HG03571 (cell line): ENCODE data around the gene GYG1.
A peak's percentile ranks its signal among the peaks of the same experiment; 100 is the strongest.

Source experiments
- ATAC-seq: cut with Tn5 transposase; IDR thresholded peaks from one replicate; pipeline ENCODE4 v1.9.1; 2021; ENCODE audit not compliant: unreplicated experiment

The GYG1 gene

DNA sequence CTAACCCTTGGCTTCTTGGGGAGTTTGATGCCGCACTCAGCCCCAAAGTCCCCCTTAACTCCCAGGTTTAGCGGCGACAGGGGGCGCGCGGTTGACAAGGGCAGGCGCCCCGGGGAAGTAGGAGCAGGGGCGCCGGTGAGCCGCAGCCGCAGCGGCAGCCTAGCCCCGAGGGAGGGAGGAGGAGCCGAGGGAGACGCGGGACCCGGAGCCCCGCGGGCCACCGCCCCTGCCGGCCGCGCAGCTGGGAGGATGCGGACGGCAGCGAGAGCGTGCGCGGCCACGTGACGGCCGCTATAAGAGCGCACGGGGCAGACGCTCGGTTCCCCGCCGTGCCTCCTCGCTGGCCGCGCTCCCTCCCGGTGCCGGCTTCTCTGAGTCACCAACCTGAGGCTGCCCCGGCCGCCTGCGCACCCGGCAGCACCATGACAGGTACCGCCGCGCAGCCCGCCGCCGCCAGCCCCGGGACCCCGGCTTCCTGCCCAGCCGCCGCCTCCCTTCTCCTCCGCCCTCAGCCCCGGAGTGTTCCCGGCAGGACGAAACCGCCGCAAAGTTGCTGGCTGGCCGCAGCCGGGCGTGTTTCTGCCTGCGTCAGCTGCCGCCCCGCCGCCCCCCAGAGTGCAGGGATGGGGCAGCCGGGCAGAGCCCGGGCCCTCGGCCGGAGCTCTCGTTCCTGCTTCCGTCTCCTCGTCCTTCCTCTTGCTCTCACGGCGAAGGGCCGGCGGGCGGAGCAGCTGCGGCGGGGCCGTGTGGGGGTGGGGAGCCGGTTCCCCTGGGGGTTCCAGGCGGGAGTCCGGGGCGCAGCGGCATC, at the start of gene GYG1:
Gene GYG1 (plus strand): TSS at position 322 of the 808 bp plus-strand sequence. CDS start 101 bp downstream, at position 423.
- ATAC-seq: peak; percentile 89

DNA sequence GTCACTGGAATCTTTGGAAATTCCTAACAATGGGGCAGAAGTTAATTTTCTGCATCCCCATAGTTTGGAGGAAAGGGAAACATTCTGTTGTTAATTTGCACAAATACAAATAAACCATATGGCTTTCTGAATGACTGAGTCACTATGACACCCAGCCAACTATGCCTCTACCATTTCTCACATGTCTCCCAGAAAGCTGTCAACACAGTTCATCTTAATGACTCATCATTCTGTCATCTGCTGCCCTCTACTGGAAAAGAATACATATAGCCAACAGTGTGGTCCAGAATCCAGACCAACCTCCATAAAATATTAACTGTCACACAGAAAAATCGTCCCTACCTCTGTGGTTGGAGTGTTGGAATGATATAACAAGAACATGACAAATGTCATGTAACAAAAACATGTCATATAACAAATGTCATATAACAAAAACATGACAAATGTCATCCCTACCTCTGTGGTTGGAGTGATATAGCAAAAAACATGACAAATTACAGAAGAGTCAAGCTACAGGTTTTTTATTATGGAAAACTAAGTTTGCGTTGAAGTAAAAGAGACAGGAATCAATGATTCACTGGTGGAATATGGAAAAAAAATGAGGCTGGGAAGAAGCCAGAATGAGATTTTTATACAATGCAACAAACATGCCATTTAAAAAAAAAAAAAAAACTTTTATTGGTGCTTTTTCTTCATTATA, 47.7 kb upstream of the GYG1 start:
- ATAC-seq: peak; percentile 93

DNA sequence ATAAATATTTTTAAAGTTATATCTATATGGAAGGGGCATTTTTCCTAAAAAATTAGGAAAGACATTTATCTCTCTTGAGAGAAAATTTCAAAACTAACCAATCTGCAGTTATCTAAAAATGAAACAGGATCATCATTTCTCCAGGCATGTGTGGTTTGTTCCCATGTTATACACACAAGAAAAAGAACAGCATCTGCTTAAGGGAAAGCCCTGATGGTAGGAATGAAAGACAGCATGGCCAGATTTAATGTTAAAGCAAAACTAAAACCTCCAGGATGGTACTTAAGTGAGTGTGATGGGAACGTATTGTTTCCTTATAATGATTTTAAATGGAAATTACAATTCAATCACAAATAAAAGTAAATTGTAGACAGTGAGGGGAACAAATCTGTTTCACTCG, 46.2 kb upstream of the GYG1 start:
- ATAC-seq: no peak

DNA sequence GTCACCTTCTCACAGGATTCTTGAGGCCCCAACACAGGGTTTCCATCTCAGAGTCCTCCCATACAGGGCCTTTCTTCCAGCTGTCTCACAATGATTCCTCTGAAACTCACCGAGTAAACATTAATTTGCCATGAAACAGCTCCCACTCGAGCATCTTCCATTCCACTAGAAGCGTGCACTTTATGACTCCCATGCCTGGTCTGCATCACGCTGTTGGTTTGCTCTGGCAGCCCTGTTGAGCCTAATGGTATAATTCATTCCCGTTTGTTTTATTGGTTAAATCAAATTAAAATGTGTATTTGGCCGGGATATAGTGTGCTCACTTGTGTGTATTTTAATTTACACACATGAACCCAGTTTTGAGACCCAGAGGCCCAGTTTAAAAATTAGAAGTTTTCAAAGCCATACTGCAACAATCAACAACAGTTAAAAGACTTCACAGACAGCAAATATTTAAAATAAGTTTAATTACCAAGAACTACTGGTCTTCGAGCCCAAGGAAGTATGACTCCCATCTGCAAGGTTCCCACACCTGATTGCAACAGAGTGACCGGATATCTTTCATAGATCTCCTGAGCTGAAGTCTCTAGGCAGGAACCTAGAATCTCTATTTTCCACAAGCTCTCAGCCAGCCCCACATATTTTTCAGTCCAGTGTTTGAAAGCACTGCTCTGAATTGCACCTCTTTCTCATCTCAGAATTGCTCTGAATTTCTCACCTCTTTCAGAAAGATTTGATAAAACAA, 42.3 kb upstream of the GYG1 start:
- no peak for ATAC-seq

DNA sequence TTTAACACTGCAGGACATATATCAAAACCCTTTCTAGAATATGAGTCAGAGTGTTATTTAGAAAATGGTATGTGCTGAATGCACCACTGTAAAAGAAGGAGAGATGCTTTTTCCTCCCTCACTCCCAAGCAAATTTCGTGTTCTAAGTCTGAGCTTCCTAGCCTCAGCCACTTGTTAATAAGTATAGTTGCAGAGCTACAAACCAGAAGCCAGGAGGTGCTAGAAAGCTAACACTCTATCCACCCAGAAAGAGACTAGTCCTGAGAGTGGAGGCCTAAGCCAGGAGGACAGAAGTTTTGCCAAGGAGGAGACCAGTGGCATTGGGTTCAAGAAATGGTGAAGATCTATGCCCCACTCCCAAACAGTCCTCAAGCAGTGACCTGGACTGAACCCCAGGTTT, 40.5 kb upstream of the GYG1 start:
- ATAC-seq: no peak

DNA sequence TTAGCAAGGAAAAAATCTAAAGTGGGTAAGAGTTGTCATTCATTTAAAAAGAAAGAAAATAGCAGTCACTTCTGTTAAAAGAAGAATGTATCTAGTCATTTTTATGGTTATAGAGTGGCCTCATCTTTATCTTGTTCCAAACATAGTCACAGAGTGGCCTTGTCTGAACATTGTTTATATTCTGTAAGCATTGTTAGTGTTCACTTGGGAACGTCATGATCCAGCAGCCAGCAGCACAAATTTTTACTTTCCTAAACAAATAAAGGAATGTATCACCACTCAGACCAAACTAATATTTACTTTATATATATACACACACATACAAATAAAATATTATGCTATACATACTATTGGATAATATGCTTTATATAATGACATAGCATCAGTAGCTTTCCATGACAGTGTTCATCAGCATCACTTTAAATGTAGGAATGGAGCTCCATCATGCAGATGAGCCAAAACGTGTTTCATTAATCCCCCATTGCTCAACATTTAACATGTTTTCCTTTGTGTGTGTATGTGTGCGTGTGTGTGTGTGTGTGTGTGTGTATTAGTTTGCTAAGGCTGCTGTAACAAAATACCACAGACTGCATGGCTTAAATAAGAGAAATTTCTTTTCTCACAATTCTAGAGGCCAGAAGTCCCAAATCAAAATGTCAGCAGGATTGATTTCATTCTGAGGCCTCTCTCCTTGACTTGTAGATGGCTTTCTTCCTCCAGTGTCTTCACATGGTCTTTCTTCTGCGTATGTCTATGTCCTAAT, 39.6 kb upstream of the GYG1 start:
- no peak for ATAC-seq

DNA sequence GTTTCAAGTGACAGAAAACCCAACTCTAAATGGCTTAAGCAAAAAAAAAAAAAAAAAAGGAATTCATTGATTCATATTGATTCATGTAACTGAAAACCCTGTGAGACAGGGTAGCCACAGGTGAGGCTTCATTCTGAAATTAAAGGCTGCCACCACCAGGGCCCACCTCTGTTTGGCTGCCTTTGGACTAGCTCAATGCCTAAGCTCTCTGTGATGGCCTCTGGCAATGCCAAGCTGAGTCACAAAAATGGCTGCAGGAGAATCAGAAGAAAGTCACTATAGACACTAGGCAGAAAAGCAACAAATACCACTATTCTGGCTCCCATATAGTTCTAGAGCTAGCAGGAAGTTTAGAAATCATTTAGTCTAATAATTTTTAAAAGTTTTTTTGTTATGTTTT, 38.2 kb upstream of the GYG1 start:
- ATAC-seq: no peak

DNA sequence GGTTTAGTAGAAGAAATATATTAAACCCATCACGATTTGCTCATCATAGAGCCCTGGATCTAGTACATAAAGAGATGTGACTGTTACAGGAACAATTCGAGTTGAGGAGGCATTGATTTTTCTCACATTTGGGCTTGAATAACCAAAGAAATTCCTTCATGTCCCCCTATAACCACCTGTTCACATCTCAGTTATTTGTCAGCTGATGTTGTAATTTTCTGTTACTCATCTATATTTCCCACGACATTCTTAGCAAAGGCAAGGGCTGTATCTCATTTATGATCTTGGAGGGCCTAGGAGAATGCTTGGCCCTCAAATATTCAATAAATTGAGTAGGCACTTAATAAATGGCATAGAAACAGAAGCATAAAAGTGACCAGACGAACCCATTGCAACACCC, 36.4 kb upstream of the GYG1 start:
- no peak for ATAC-seq

DNA sequence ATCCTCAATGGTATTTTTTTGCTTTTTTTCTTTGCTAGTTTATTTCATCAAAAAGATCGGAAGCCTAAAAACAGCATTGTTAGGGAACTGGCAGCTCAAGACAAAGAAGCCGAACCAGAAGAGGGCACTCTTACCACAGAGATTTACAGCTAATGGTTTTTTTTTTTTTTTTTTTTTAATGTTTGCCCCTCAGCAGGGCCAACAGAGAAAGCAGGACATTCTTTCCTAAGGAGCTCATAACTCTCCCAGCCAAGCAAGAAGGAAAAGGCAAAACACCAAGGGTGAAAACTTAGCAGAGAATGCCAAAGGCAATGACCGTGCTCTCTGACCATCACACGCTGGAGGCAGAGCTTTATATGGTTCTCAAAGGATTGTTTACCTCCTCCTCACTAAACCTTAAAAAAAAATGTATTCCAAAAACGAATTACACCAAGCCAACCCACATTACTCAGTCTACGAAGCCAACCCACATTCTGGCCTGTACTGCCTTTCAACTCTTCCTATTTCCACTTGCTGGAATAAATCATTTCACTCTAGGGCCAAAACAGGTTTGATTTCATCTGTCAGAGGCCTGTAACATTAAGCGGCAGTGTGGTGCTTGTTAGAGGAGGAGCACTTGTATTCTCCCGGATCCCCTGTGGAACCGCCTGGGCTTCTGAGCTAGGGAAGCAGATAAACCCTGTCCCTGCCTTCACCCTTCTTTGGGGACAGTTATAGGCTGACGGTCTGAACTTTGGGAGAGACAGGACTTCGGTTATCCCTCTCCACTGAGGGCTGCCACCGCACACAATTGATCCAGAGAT, 35.6 kb upstream of the GYG1 start:
- no peak for ATAC-seq

DNA sequence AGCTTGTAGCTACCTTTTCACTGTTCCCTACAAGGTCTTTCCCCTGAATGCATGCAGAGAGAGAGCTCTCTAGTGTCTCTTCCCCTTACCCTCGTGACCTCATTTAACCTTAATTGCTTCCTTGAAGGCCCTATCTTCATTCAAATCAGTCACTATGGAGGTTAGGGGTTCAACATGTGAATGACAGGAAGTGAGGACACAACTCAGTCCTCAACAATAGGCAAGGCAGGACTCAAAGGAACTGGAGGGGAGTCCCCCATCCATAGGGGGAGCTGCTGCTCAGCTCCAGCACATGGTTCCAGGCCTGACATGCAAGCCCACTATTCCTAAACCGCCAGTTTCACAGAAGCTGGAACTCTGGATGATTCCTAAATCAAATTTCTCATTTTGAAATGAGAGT, 33.8 kb upstream of the GYG1 start:
- no peak for ATAC-seq

DNA sequence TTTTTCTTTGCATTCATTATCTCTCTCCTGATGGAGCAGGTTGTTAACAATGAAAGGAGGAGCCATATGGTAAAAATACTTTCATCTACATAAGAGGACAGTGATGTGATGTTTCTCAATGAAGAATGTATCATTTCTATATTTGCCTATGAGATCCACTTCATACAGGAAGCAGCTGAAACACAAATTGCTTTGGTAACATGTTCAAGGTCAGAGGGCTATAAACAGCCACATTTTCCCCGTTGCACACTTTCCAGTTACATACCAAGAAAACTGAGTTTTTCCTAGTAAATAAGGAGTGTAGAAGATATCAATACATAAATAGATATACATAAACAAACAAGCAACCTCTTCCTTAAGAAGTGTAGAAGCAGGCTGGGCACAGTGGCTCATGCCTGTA, 32.6 kb upstream of the GYG1 start:
- ATAC-seq: no peak

DNA sequence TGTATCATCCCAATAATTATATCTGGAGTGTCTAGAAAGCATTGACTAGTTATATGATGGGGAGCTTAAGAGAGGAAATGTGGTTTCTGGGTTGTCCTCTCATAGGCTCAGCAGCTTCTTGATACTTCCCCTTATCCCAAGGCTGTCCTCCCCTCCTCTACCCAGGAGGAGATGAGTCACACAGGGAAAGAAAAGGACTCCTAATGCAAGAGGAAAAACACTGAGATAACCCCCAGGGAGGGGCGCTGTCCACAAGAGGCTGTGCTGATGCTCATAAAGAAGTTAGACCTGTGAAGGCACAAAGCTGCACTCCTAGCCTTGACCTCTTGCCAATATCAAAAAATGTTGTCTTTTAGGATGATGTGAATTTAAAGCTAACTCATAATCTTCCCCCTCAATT, 28.8 kb upstream of the GYG1 start:
- no peak for ATAC-seq

DNA sequence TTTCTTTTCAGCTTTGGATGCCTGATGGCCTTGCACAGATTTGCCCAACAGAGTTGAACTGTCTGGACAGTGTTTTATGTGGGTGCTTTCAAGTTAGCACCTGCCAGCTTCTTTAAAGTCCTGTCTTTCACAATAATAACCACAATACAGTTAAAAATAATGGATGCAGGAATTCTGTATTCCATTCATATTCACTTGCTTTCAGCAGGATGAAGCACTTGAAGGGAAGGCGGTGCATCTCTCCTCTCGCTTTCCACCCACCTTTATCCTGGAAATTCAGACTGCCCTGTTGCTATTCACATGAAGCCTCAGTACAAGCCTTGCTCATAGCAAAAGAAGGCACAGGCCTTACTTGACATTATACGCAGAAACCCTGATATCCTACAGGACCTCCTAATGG, 26.5 kb upstream of the GYG1 start:
- no peak for ATAC-seq

DNA sequence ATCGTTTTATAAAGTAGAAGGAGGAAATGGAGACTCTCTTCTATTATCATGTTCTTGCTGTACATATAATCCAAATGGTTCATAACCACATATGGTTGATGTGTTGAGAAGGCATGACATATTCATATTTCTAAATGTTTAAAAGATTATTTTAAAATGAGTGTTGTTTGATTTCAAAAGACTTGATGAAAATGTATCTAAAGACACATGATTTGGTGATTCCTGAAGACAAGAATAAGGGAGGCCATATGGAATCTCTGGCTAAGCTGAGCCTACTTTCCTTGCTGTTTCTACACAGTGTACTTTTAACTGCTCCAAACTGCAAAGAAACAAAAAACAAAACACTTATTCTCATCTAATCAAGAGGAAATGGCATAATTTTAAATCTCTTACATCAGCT, 23.0 kb upstream of the GYG1 start:
- no peak for ATAC-seq

DNA sequence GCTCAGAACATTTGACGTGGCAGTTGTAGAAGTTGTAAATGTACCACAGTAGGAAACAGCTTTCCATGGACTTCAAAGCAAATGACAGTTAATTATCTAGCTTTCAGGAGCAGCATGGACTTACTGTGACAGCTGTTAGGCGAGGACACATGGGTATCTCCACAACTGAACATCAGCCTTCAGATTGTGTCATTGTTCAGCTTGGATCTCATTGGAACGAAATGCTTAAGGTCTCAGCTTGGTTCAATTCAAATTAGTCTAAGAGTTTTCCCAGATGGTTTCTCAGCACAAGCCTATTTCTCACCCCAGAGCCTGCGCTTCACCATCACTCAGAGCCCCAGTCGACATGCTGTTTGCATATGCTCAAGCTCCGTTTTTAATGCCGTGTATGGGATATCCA, 21.1 kb upstream of the GYG1 start:
- no peak for ATAC-seq

DNA sequence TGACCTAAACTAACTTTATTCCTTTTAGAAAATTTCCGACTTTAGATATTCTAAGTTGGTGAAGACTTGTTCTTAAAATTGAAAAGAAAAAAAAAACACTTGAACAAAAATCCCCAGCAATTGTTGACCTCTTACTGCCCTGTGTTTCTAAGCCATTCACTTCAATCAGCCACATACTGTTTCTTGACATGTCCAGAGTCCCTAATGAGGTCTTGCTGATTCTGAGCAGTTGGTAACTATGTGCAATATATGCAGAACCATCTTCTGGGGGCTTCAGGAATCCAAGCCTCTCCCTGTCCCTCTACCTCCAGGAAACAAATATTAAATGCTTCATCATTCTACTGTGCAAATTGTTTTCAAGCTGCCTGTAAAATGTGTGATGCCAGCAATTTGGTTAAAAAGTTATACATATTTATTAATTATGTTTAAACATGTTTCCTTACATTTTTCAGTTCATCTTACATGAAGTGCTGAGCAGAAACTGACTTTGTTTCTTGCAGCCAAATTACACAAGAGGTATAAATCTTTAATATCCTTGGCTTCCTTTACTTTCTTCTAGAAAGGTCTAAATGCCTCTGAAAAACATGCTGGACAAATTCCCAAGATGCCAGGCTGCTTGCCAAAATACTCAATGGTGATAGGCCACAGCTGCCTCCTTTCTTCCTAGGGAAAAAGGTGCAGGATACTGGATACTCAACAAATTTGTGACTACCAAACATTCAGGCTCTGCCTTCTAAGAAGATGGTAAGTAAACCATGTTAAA, 19.8 kb upstream of the GYG1 start:
- ATAC-seq: no peak

DNA sequence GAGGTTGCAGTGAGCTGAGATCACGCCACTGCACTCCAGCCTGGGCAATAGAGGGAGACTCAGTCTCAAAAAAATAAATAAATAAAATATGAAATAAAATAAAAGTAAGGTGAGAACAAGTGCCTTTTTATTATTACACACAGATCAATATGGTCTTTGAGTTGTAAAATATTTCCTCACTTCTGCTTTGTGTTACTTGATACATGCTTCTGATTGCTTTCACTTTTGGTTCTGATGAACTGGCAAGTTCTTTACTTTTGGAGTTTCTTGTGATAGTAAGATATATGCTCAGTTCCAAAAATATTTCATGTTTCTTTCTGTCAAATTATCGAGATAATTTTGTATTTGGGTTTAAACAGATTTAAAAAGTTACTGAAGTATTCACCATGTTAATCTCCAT, 16.6 kb upstream of the GYG1 start:
- ATAC-seq: no peak

DNA sequence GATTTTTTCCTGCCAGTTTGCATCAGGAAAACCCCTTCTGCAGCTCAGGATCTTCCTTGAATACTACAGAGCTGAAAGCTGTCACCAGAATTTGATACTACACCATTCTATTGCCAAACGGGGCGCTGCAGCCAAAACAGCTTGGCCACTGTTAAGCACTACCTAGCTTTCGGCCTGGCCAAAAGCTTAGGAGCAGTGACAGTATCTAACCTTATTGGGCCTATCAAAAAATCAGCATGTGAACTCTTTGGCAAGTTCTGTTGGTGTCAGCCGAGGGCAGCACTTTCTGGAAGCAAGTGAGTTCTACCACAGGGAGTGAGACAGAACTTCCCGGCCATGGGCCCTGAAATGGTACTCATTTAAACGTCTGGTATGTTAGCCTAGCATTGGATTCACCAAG, 16.1 kb upstream of the GYG1 start:
- ATAC-seq: no peak

DNA sequence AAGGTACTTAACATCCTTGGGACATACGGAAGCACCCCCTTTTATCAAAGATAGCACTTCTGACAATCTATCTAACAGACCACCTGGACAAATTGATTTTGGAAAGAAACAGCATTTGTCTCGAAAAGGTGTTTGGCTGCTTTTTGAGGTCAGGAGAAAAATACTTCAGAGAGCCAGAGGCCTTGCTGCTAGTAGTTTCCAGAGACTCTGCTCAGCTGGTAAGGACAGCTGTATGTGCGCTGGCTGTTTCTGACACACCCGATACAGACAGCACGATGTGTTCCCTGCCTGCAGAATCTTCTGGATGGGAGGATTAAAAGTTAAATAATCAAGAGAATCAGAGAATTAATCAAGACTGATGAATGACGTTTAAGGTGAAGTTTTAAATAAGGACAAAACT, 15.6 kb upstream of the GYG1 start:
- ATAC-seq: no peak

DNA sequence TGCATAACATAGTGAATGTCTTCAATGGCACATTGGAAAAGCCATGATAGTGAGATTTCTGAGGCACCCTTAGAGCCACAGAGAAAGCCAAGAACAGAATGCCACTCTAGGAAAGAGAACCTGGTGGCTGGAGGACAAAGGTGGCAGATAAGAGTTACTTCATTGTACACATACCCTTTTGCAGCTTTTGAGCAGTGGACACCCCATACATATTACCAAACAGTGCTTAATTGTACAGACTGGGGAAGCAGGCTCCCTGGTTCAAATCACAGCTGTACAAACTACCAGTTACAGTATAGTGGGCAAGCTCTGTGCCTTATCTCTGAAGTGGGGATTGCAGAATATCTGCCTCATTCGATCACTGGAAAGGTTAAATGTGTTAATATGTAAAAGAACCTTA, 10.1 kb upstream of the GYG1 start:
- ATAC-seq: no peak
